Caco-2 (cell line): ENCODE measurements around the gene UTF1. TPM values are rescaled to one million over a fixed set of nuclear protein-coding genes. Genes with fewer than 3 reads are reported as not detected.

Experiments used
- BruUV-seq: library from RNA; stranded (reverse); fragments of 400-500 nt; replicated peaks from 2 replicates; lab custom pipeline; 2021; lab: Mats Ljungman, UMichigan
- CTCF ChIA-PET: fragments of 300-600 bp; sonication (Branson Sonifier 250); formaldehyde crosslinking; loops from one replicate; lab custom pipeline; 2022; ENCODE audit warnings: antibody characterized with exemption; lab: Charles Lee
- POLR2A ChIA-PET: fragments of 300-600 bp; sonication (Branson Sonifier 250); formaldehyde crosslinking; loops from one replicate; lab custom pipeline; 2022; ENCODE audit warnings: antibody characterized with exemption; lab: Charles Lee
- DNase-seq, 2 experiments: peaks; one replicate each; pipeline versions ENCODE4 v3.0.0 to v3.0.0-alpha.2; 2020 to 2022
- H3K27me3 ChIP-seq: replicated peaks from 2 replicates; pipeline ENCODE4 v1.6.0; 2011; ENCODE audit warnings: low read length; ENCODE audit not compliant: control insufficient read depth, insufficient read depth
- H3K36me3 ChIP-seq: 2 replicates; pipeline ENCODE4 v1.5.1; 2011; ENCODE audit warnings: low read length; ENCODE audit not compliant: control insufficient read depth, insufficient read depth
- H3K4me1 ChIP-seq: fragments of 250-450 bp; sonication (Bioruptor Pico); 2 replicates; pipeline ENCODE4 v1.5.1; 2020; ENCODE audit warnings: mild to moderate bottlenecking
- H3K4me3 ChIP-seq: 2 replicates; pipeline ENCODE4 v1.5.1; 2011; ENCODE audit warnings: low read depth, mild to moderate bottlenecking, control low read depth, low read length
- H3K9me3 ChIP-seq: fragments of 250-450 bp; sonication (Bioruptor Pico); 2 replicates; pipeline ENCODE4 v1.5.1; 2020; ENCODE audit warnings: mild to moderate bottlenecking, moderate library complexity
- H3K27ac Mint-ChIP-seq: one replicate; pipeline ENCODE4 v1.8.0; 2022; ENCODE audit warnings: mixed read lengths; ENCODE audit not compliant: unreplicated experiment
- H3K27me3 Mint-ChIP-seq: one replicate; pipeline ENCODE4 v1.8.0; 2022; ENCODE audit warnings: mixed read lengths; ENCODE audit not compliant: insufficient read depth, unreplicated experiment
- H3K36me3 Mint-ChIP-seq: one replicate; pipeline ENCODE4 v1.8.0; 2022; ENCODE audit warnings: mild to moderate bottlenecking, mixed read lengths; ENCODE audit not compliant: insufficient read depth, unreplicated experiment
- H3K4me1 Mint-ChIP-seq: one replicate; pipeline ENCODE4 v1.8.0; 2022; ENCODE audit warnings: low read depth, mixed read lengths; ENCODE audit not compliant: unreplicated experiment
- H3K4me3 Mint-ChIP-seq: one replicate; pipeline ENCODE4 v1.8.0; 2022; ENCODE audit warnings: mild to moderate bottlenecking, moderate library complexity, mixed read lengths; ENCODE audit not compliant: unreplicated experiment
- H3K9me3 Mint-ChIP-seq: one replicate; pipeline ENCODE4 v1.8.0; 2022; ENCODE audit warnings: mixed read lengths; ENCODE audit not compliant: unreplicated experiment
- CTCF ChIP-seq, 2 experiments: fragments of 200-600 bp in 1 of 2; IDR thresholded peaks; 1 replicate in 1 of 2; 2 replicates in 1 of 2; pipeline versions ENCODE4 v1.5.1 to v1.8.0; 2011 to 2022; ENCODE audit warnings: antibody characterized with exemption in 1 of 2, control low read depth in 1 of 2, inconsistent platforms in 1 of 2, low read depth in 1 of 2, low read length in 1 of 2, mild to moderate bottlenecking in 1 of 2, moderate library complexity in 1 of 2; ENCODE audit not compliant: insufficient read depth in 1 of 2, severe bottlenecking in 1 of 2, unreplicated experiment in 1 of 2
- intact Hi-C: fragments of 100-400 bp; cut with micrococcal nuclease; formaldehyde crosslinking; loops from one replicate; pipeline ENCODE4 v1.10.0; 2022; ENCODE audit not compliant: unreplicated experiment
- total RNA-seq: library from RNA; stranded (reverse); gene quantifications from 2 replicates; pipeline ENCODE4 v1.2.3, GENCODE V29; 2022

Gene UTF1
- total RNA-seq, 1 experiment from 2014 or later: not detected

GRCh38 chr10:133213641-133214467 lies 16.2 kb upstream of the UTF1 start:
- Histone ChIP-seq H3K4me3 (no peak overlapping the region), H3K9me3 (peaks cover 4% of the 10 kb centered on the region; the same call in 1 of the 2 replicates), H3K4me1 (no peaks in the 10 kb centered on the region), H3K27me3 (peaks cover 3% of the 10 kb centered on the region; the same call in 1 of the 2 replicates), H3K36me3 (no peaks in the 10 kb centered on the region)
- TF ChIP-seq CTCF (IDR thresholded peaks at IDR 0.05; ENCODE audit: insufficient read depth in 1 of 2, low read depth in 1 of 2, low read length in 1 of 2, severe bottlenecking in 1 of 2, unreplicated experiment in 1 of 2): no peak
- ChIA-PET CTCF (no interaction called here), POLR2A (no interaction called here)
- no peak overlapping the region for H3K4me3 Mint-ChIP-seq
- H3K9me3 Mint-ChIP-seq: no peaks in the 10 kb centered on the region
- no peak for DNase-seq
- peaks cover 5% of the 10 kb centered on the region for H3K36me3 Mint-ChIP-seq
- intact Hi-C loops: loop anchor here (1.0 kb wide), 1 partner anchor 70 kb away; no protein-coding TSS in a partner anchor
- no peaks in the 10 kb centered on the region for H3K4me1 Mint-ChIP-seq
- no peak overlapping the region for H3K27ac Mint-ChIP-seq
- no TSS peak for BruUV-seq
- H3K27me3 Mint-ChIP-seq: peaks cover 20% of the 10 kb centered on the region

GRCh38 chr10:133214468-133215410 lies 15.3 kb upstream of the UTF1 start:
- no peak overlapping the region for H3K27ac Mint-ChIP-seq
- H3K27me3 Mint-ChIP-seq: peaks cover 20% of the 10 kb centered on the region
- peaks cover 5% of the 10 kb centered on the region for H3K36me3 Mint-ChIP-seq
- no peak overlapping the region for H3K4me3 Mint-ChIP-seq
- H3K9me3 ChIP-seq: no peaks in the 10 kb centered on the region
- no peaks in the 10 kb centered on the region for H3K9me3 Mint-ChIP-seq
- no peak for DNase-seq
- H3K4me3 ChIP-seq: no peak overlapping the region
- no TSS peak for BruUV-seq
- intact Hi-C loops: loop anchor here (1.0 kb wide), 1 partner anchor 70 kb away; no protein-coding TSS in a partner anchor
- H3K4me1 Mint-ChIP-seq: no peaks in the 10 kb centered on the region
- TF ChIP-seq CTCF (IDR thresholded peaks at IDR 0.05; ENCODE audit: insufficient read depth in 1 of 2, low read depth in 1 of 2, low read length in 1 of 2, severe bottlenecking in 1 of 2, unreplicated experiment in 1 of 2): no peak
- H3K4me1 ChIP-seq: no peaks in the 10 kb centered on the region
- CTCF ChIA-PET: no interaction called here
- no peaks in the 10 kb centered on the region for H3K36me3 ChIP-seq
- H3K27me3 ChIP-seq: peaks cover 3% of the 10 kb centered on the region; the same call in 1 of the 2 replicates
- POLR2A ChIA-PET: interaction anchor here (0.6 kb wide), 1 partner anchor 63 kb away, joined by 6 read pairs; no protein-coding TSS in a partner anchor

- H3K36me3 Mint-ChIP-seq: peaks cover 5% of the 10 kb centered on the region
- H3K4me3 ChIP-seq: no peak overlapping the region
- H3K27me3 ChIP-seq: peaks cover 3% of the 10 kb centered on the region; the same call in 1 of the 2 replicates
- no peaks in the 10 kb centered on the region for H3K9me3 ChIP-seq
- POLR2A ChIA-PET: interaction anchor here (0.6 kb wide), 1 partner anchor 62 kb away, joined by 6 read pairs; no protein-coding TSS in a partner anchor
- intact Hi-C loops: no loop called here
- no peaks in the 10 kb centered on the region for H3K9me3 Mint-ChIP-seq
- no peaks in the 10 kb centered on the region for H3K4me1 ChIP-seq
- peaks cover 20% of the 10 kb centered on the region for H3K27me3 Mint-ChIP-seq
- no peak overlapping the region for H3K27ac Mint-ChIP-seq
- no peaks in the 10 kb centered on the region for H3K4me1 Mint-ChIP-seq
- BruUV-seq: no TSS peak
- H3K36me3 ChIP-seq: no peaks in the 10 kb centered on the region
- no peak for DNase-seq
- H3K4me3 Mint-ChIP-seq: no peak overlapping the region
- CTCF ChIA-PET: no interaction called here
- no peak for TF ChIP-seq CTCF (IDR thresholded peaks at IDR 0.05; ENCODE audit: insufficient read depth in 1 of 2, low read depth in 1 of 2, low read length in 1 of 2, severe bottlenecking in 1 of 2, unreplicated experiment in 1 of 2)
Measured at GRCh38 chr10:133215586-133215985, 14.4 kb upstream of the UTF1 start.
